ENCODE measurements around the gene RAPGEF3. TPM values are rescaled to one million over a fixed set of nuclear protein-coding genes. Genes with fewer than 3 reads are reported as not detected.

Gene RAPGEF3
- total RNA-seq, 4 donors from 2014 or later: 36.9 to 223 (median 48.5) TPM

- no peak for TF ChIP-seq CTCF (IDR thresholded peaks at IDR 0.05; ENCODE audit: low read depth)
Measured at GRCh38 chr12:47753021-47754001, 5.4 kb downstream of the RAPGEF3 start.

DNA sequence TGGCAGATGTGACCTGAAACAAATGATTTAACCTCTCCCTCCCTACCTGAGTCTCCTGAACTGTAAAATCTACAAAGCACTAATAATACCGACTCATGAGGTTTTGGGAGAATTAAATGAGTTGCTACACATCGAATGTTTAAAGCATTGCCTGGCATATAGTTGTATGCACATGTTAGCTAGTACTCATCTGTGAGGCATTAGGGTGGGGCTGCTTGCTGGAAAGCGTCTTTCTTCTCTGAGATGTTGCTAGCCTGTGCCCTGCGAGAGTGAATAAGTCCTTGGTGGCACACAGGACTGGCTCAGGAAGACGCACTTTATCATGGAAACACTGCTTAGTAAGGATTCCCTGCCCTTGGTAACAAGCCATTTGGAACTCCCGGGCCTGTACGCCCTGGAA is 6.1 kb downstream of the RAPGEF3 start:
- TF ChIP-seq CTCF (IDR thresholded peaks at IDR 0.05; ENCODE audit: low read depth): no peak

DNA sequence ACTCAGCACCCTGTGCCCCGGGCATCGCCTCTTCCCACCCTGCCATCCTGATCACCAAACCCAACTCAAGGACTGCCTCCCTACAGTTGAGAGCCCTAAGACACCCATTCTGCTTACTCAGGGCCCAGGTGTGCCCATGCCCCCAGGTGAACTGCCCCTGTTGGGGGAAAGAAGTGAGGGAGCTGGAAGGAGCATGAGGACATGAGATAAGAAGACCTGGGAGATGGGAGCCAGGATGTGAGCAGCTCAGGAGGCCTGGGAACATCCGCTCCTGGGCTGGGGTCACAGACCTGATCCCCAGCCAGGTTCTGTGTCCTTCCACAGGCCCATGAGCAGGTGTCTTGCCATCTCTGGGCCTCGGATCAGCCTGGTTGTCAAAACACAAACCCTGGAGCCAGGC is 6.6 kb downstream of the RAPGEF3 start:
- no peak for TF ChIP-seq CTCF (IDR thresholded peaks at IDR 0.05; ENCODE audit: low read depth)

DNA sequence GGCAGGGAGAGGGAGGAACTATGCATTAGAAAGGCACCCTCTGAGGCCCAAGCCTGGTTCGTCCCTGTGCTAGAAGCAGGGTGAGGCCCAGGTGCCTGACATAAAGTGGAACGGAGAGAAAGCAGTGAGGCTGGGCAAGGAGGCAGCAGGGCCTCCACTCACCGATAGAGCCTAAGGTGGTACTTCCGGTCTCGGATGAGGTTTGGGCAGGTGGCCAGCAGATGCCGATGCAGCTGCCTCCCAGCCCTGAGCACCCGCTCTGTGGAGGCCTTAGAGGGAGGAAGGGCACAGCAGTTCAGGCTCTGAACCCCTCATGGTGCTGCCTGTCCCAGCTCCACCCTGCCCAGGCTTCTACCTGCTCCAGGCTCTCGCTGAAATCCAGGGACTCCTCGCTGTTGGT is 7.1 kb downstream of the RAPGEF3 start:
- no peak for TF ChIP-seq CTCF (IDR thresholded peaks at IDR 0.05; ENCODE audit: low read depth)

- no peak for TF ChIP-seq CTCF (IDR thresholded peaks at IDR 0.05; ENCODE audit: low read depth)
Measured at GRCh38 chr12:47750916-47751470, 7.7 kb downstream of the RAPGEF3 start.

DNA sequence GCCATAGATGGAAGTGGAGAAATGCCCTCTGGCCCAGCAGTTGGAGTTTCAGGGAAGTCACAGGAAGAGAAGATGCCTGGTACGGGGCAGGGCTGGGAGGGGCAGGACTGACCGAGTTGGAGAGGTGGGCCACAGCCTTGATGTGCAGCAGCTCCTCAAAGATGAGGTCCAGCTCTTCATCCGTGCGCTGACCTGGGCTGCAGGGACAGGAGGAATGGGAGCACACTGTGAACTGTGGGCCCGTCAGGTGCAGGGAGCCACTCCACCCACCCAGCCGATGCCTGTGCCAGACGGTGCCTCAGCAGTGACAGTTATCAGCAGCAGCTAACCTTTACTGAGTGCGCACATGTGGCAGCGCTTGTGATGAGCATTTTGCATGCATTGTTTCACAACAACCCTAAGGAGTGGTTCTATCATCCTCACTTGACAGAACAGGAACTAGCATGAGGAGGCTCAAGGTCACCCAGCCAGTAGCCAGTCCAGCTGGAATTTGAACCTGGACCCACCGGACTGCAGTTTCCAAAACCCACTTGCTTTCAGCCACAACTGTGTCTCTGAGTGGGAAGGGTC is 8.4 kb downstream of the RAPGEF3 start:
- no peak for TF ChIP-seq CTCF (IDR thresholded peaks at IDR 0.05; ENCODE audit: low read depth)

DNA sequence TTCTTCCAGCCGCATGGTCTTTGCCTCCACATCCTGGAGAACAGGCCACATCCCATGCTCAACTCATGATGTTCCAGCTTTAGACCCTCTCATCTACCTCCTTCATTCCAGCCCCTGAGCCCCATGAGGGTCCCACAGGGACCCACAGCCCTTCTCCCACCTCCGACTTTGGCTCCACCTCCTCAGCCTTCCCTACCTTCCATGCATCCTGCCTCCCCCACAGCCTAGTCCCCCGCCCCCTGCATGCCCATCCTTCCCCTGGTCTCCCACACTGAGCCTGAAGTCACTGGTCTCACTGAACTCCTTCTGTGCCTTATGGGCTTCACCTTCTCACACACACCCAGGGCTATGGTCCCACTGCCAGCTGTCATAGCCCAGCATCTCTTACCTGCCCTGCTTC is 9.8 kb downstream of the RAPGEF3 start:
- no peak for TF ChIP-seq CTCF (IDR thresholded peaks at IDR 0.05; ENCODE audit: low read depth)

Measured in subcutaneous adipose tissue (tissue), 4 donors.